Fibroblast of peridontal ligament (primary cell): ENCODE data around the gene ERBB4.
"Not testable (repeated sequence)": the region's sequence is repeated elsewhere in the genome, so short reads cannot be mapped to it uniquely, and the experiment has no call there.

Experiments used
- DNase-seq: peaks from one replicate; pipeline ENCODE4 v3.0.0-alpha.2; 2010; ENCODE audit errors: extremely low read depth

Gene ERBB4

GRCh38 chr2:211611621-211612020 is 927.0 kb downstream of the ERBB4 start:
- peak; percentile 10 for DNase-seq

GRCh38 chr2:211611061-211611518 is 927.5 kb downstream of the ERBB4 start:
- DNase-seq = peak; percentile 36

GRCh38 chr2:211609127-211609526 is 929.5 kb downstream of the ERBB4 start:
- no peak for DNase-seq

GRCh38 chr2:211599146-211599545 is 939.5 kb downstream of the ERBB4 start:
- peak; percentile 5 for DNase-seq

- DNase-seq = peak; percentile 64
Measured at GRCh38 chr2:211598238-211598637, 940.4 kb downstream of the ERBB4 start.

- DNase-seq = not testable (repeated sequence)
Measured at GRCh38 chr2:211592006-211592405, 946.6 kb downstream of the ERBB4 start.

GRCh38 chr2:211591426-211591825 is 947.2 kb downstream of the ERBB4 start:
- DNase-seq = no peak

GRCh38 chr2:211568439-211568838 is 970.2 kb downstream of the ERBB4 start:
- DNase-seq = no peak

GRCh38 chr2:211564441-211564840 is 974.2 kb downstream of the ERBB4 start:
- DNase-seq = no peak

GRCh38 chr2:211545582-211545981 is 993.0 kb downstream of the ERBB4 start:
- no peak for DNase-seq

GRCh38 chr2:211534632-211535031 is 1004.0 kb downstream of the ERBB4 start:
- DNase-seq = no peak

- not testable (repeated sequence) for DNase-seq
Measured at GRCh38 chr2:211524248-211524647, 1014.4 kb downstream of the ERBB4 start.

- no peak for DNase-seq
Measured at GRCh38 chr2:211516537-211516936, 1022.1 kb downstream of the ERBB4 start.

GRCh38 chr2:211514049-211514448 is 1024.6 kb downstream of the ERBB4 start:
- no peak for DNase-seq

GRCh38 chr2:211513446-211513845 is 1025.2 kb downstream of the ERBB4 start:
- no peak for DNase-seq

- no peak for DNase-seq
Measured at GRCh38 chr2:211512806-211513205, 1025.8 kb downstream of the ERBB4 start.

GRCh38 chr2:211503856-211504255 is 1034.7 kb downstream of the ERBB4 start:
- DNase-seq = no peak

- no peak for DNase-seq
Measured at GRCh38 chr2:211503198-211503597, 1035.4 kb downstream of the ERBB4 start.

- no peak for DNase-seq
Measured at GRCh38 chr2:211498551-211499205, 1039.9 kb downstream of the ERBB4 start.

- DNase-seq = no peak
Measured at GRCh38 chr2:211495339-211495738, 1043.3 kb downstream of the ERBB4 start.

- no peak for DNase-seq
Measured at GRCh38 chr2:211494536-211494935, 1044.1 kb downstream of the ERBB4 start.

GRCh38 chr2:211494085-211494484 is 1044.5 kb downstream of the ERBB4 start:
- no peak for DNase-seq

- DNase-seq = no peak
Measured at GRCh38 chr2:211487733-211488132, 1050.9 kb downstream of the ERBB4 start.

- no peak for DNase-seq
Measured at GRCh38 chr2:211479536-211480150, 1059.0 kb downstream of the ERBB4 start.
